Hematopoietic multipotent progenitor cell (in vitro differentiated cells): ENCODE results near the gene GMDS. TPM values are rescaled to one million over a fixed set of nuclear protein-coding genes. Genes with fewer than 3 reads are reported as not detected.
A peak's percentile ranks its signal among the peaks of the same experiment; 100 is the strongest.

ENCODE experiments used
- DNase-seq, 3 donors: peaks; one replicate each; pipeline ENCODE4 v3.0.0-alpha.2; 2011 to 2015; ENCODE audit warnings: low read depth in 2 of 3, low spot score in 2 of 3
- total RNA-seq: library from RNA; depleted of rRNA; stranded (reverse); fragments of >200 nt; gene quantifications from one replicate; pipeline ENCODE4 v1.2.3, GENCODE V29; 2012

GMDS gene
- total RNA-seq, 1 donor, result 12.7 TPM

GRCh38 chr6:1789092-1789491 is 456.3 kb downstream of the GMDS start:
- no peak for DNase-seq

GRCh38 chr6:1787894-1788293 is 457.5 kb downstream of the GMDS start:
- DNase-seq, result no peak

GRCh38 chr6:1786455-1787453 is 458.7 kb downstream of the GMDS start:
- DNase-seq, result no peak

GRCh38 chr6:1784422-1784884 is 461.0 kb downstream of the GMDS start:
- DNase-seq, result no peak

- DNase-seq, result no peak
Observed at GRCh38 chr6:1781817-1782184, 463.6 kb downstream of the GMDS start.

- DNase-seq, result no peak
Observed at GRCh38 chr6:1781152-1781816, 464.1 kb downstream of the GMDS start.

GRCh38 chr6:1780251-1780867 is 465.0 kb downstream of the GMDS start:
- DNase-seq, result peak in 2 of 3 donors; percentile 5 to 45

GRCh38 chr6:1778686-1779235 is 466.6 kb downstream of the GMDS start:
- no peak for DNase-seq

GRCh38 chr6:1777921-1778685 is 467.3 kb downstream of the GMDS start:
- no peak for DNase-seq

- DNase-seq, result no peak
Observed at GRCh38 chr6:1775441-1775840, 470.0 kb downstream of the GMDS start.

GRCh38 chr6:1774226-1774915 is 471.0 kb downstream of the GMDS start:
- DNase-seq, result no peak

GRCh38 chr6:1773700-1774099 is 471.7 kb downstream of the GMDS start:
- peak in 1 of 3 donors; percentile 39 for DNase-seq

GRCh38 chr6:1770968-1771723 is 474.3 kb downstream of the GMDS start:
- no peak for DNase-seq

- peak in 1 of 3 donors; percentile 3 for DNase-seq
Observed at GRCh38 chr6:1770435-1770843, 475.0 kb downstream of the GMDS start.

- no peak for DNase-seq
Observed at GRCh38 chr6:1767481-1768246, 477.7 kb downstream of the GMDS start.

GRCh38 chr6:1766654-1767053 is 478.8 kb downstream of the GMDS start:
- no peak for DNase-seq

GRCh38 chr6:1765160-1765903 is 480.1 kb downstream of the GMDS start:
- DNase-seq, result no peak
